K562 (cell line): Measurements from ENCODE around the gene NFE2. TPM values are rescaled to one million over a fixed set of nuclear protein-coding genes. Genes with fewer than 3 reads are reported as not detected.

ENCODE experiments used
- BMI1 ChIP-seq: fragments of 150-350 bp; IDR thresholded peaks from 2 replicates; pipeline ENCODE4 v1.6.1; 2014; ENCODE audit warnings: low read length
- BRD9 ChIP-seq: fragments of 450-650 bp; IDR thresholded peaks from 2 replicates; pipeline ENCODE4 v1.6.1; 2018; ENCODE audit warnings: low read depth; ENCODE audit not compliant: partially characterized antibody
- MAFF ChIP-seq: IDR thresholded peaks from 2 replicates; pipeline ENCODE4 v1.6.1; 2012; ENCODE audit warnings: low read length, improper control_type of control experiment
- MAZ ChIP-seq, 2 experiments: fragments of 450-650 bp in 1 of 2; sonication (generic) in 1 of 2; formaldehyde crosslinking; IDR thresholded peaks in 1 of 2; conservative IDR thresholded peaks in 1 of 2; 2 replicates each; pipeline versions ENCODE4 v1.4.0 to v1.5.0; 2020; ENCODE audit warnings: mild to moderate bottlenecking in 1 of 2, missing genetic modification reagents in 1 of 2
- RFX1 ChIP-seq: fragments of 450-650 bp; IDR thresholded peaks from 2 replicates; pipeline ENCODE4 v1.6.1; 2016; ENCODE audit warnings: mild to moderate bottlenecking, moderate library complexity
- SMARCC2 ChIP-seq: fragments of 450-650 bp; IDR thresholded peaks from 2 replicates; pipeline ENCODE4 v1.6.1; 2017; ENCODE audit warnings: antibody characterized with exemption, moderate library complexity, mild to moderate bottlenecking, low read depth
- TCF3 ChIP-seq: sonication (generic); formaldehyde crosslinking; IDR thresholded peaks from 2 replicates; pipeline ENCODE4 v1.4.0; 2020; ENCODE audit warnings: mild to moderate bottlenecking, missing genetic modification reagents
- U2AF1 ChIP-seq: fragments of 200-400 bp; formaldehyde crosslinking; optimal IDR thresholded peaks from 2 replicates; pipeline ENCODE3; 2017; ENCODE audit warnings: mild to moderate bottlenecking, low read depth, low read length, moderate library complexity
- ZBTB40 ChIP-seq, 2 experiments: fragments of 450-650 bp in 1 of 2; sonication (generic) in 1 of 2; formaldehyde crosslinking in 1 of 2; IDR thresholded peaks; 2 replicates each; pipeline versions ENCODE4 v1.7.1 to v1.9.0; 2016 to 2022; ENCODE audit warnings: inconsistent platforms in 1 of 2, mild to moderate bottlenecking in 1 of 2, missing genetic modification reagents in 1 of 2
- ZHX1 ChIP-seq: fragments of 150-350 bp; conservative IDR thresholded peaks from 2 replicates; pipeline ENCODE4 v1.6.1; 2014; ENCODE audit warnings: low read length
- ZNF449 ChIP-seq: fragments of 250-450 bp; sonication (Bioruptor Pico); IDR thresholded peaks from 2 replicates; pipeline ENCODE4 v1.8.0; 2022; ENCODE audit warnings: moderate library complexity, mild to moderate bottlenecking, inconsistent platforms
- ZNF717 ChIP-seq: fragments of 250-450 bp; sonication (Bioruptor Pico); IDR thresholded peaks from 2 replicates; pipeline ENCODE4 v1.5.0; 2021
- ZNF778 ChIP-seq: fragments of 450-650 bp; formaldehyde crosslinking; IDR thresholded peaks from 2 replicates; pipeline ENCODE4 v1.4.0; 2020; ENCODE audit warnings: mild to moderate bottlenecking, moderate library complexity
- ZNF79 ChIP-seq: fragments of 250-450 bp; sonication (Bioruptor Pico); IDR thresholded peaks from 2 replicates; pipeline ENCODE4 v1.4.0; 2020; ENCODE audit warnings: low read depth, mild to moderate bottlenecking, moderate library complexity
- polyA plus RNA-seq, 8 experiments: library from polyadenylated mRNA; depleted of rRNA in 4 of 8; stranded (reverse) in 5 of 8; unstranded in 3 of 8; fragments of >200 nt; fragmentation: Nextera tagmentation in 2 of 8; fragmentation: Illumina TruSeq in 1 of 8; extraction: Ambion mirVana in 2 of 8; extraction: Trizol in 1 of 8; gene quantifications; 2 replicates each; pipeline versions ENCODE4 v1.2.1 to v1.2.3, GENCODE V29; 2011 to 2014; ENCODE audit warnings: inconsistent platforms in 1 of 8, missing spikeins in 1 of 8
- total RNA-seq, 7 experiments: library from RNA; depleted of rRNA in 6 of 7; stranded (reverse); fragments of >200 nt in 6 of 7; fragmentation: Illumina TruSeq in 2 of 7; extraction: Trizol in 2 of 7; gene quantifications; 2 replicates each; pipeline versions ENCODE4 v1.2.1 to v1.2.3, GENCODE V29; 2011 to 2021; ENCODE audit warnings: low replicate concordance in 1 of 7

NFE2 gene
- total and polyA plus RNA-seq, 9 of the 15 experiments (the other 6 are each of a cell fraction or from before 2014, with no cell fraction given): 12.3 to 282 (median 208) TPM

GRCh38 chr12:54280468-54281260 is 20.2 kb downstream of the NFE2 start, which contains the start of gene HNRNPA1 (continued):
- peak; percentile 86 for TF ChIP-seq BRD9
- no peak for TF ChIP-seq RFX1
- no peak for TF ChIP-seq ZNF79 (CRISPR knock-in tag)
- TF ChIP-seq ZBTB40 (IDR thresholded peaks at IDR 0.05): no peak
- no peak; the same call in 1 of the 2 replicates for TF ChIP-seq ZBTB40 (CRISPR knock-in tag; IDR thresholded peaks at IDR 0.05)
- TF ChIP-seq SMARCC2: no peak
- no peak for TF ChIP-seq MAFF
- TF ChIP-seq BMI1: no peak
- no peak for TF ChIP-seq U2AF1
- no peak for TF ChIP-seq ZNF449 (CRISPR knock-in tag)
- TF ChIP-seq TCF3 (CRISPR knock-in tag): no peak
- peak; percentile 89; the same call in 1 of the 2 replicates for TF ChIP-seq ZHX1
- TF ChIP-seq ZNF717: 0 out of 2 replicates have a peak, but pooled peaks have one; percentile 46
- TF ChIP-seq MAZ (CRISPR knock-in tag; conservative IDR thresholded peaks at IDR 0.05 in 1 of 2, IDR thresholded peaks at IDR 0.05 in 1 of 2): peak; percentile 42 to 71; a peak in 3 of 4 replicates
- TF ChIP-seq ZNF778 (CRISPR knock-in tag): no peak
